Astrocyte of the spinal cord (primary cell): Measurements from ENCODE around the gene SLC4A5.
"Not testable (repeated sequence)": the region's sequence is repeated elsewhere in the genome, so short reads cannot be mapped to it uniquely, and the experiment has no call there.

Source experiments
- DNase-seq: peaks from one replicate; pipeline ENCODE4 v3.0.0; 2011; ENCODE audit warnings: low read depth, low spot score
- H3K4me3 ChIP-seq: 2 replicates; pipeline ENCODE4 v1.5.1; 2011; ENCODE audit warnings: low read depth, mild to moderate bottlenecking, low read length, moderate library complexity
- in situ Hi-C: cut with HindIII; loops from 2 replicates; pipeline ENCODE4 v1.10.0; 2017; ENCODE audit warnings: low sequenced_read_pairs
- TF ChIP-seq, protein P1 (sequence below): IDR thresholded peaks from 2 replicates; pipeline ENCODE4 v1.5.1; 2012; ENCODE audit warnings: low read depth, mild to moderate bottlenecking, low read length, inconsistent platforms

The SLC4A5 gene

DNA sequence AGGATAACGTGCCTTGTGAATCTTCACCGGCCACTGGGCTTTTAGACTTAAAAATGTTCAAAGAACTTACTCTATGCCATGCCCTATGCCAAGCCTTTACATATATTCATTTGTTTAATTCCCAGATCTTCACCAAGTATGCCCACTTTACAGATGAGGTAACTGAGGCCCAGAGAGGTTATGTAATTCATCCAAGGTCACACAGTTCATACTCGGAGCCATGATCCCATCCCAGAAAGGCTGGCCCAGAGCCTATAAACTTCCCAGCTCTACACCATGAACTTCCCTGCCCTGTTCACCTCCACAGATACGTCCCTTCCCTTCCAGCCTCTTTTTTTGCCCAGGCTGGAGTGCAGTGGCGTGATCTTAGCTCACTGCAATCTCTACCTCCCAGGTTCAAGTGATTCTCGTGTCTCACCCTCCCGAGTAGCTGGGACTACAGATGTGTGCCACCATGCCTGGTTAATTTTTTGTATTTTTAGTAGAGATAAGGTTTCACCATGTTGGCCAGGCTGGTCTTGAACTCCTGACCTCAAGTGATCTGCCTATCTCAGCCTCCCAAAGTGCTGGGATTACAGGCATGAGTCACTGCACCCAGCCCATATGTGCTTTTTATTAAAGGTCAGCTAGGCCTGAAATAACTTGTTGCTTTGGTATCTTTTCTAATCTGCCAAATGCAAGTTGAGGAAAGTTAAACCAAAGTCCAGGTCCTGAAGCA is 100.7 kb downstream of the SLC4A5 start:
- TF ChIP-seq, protein P1, sequence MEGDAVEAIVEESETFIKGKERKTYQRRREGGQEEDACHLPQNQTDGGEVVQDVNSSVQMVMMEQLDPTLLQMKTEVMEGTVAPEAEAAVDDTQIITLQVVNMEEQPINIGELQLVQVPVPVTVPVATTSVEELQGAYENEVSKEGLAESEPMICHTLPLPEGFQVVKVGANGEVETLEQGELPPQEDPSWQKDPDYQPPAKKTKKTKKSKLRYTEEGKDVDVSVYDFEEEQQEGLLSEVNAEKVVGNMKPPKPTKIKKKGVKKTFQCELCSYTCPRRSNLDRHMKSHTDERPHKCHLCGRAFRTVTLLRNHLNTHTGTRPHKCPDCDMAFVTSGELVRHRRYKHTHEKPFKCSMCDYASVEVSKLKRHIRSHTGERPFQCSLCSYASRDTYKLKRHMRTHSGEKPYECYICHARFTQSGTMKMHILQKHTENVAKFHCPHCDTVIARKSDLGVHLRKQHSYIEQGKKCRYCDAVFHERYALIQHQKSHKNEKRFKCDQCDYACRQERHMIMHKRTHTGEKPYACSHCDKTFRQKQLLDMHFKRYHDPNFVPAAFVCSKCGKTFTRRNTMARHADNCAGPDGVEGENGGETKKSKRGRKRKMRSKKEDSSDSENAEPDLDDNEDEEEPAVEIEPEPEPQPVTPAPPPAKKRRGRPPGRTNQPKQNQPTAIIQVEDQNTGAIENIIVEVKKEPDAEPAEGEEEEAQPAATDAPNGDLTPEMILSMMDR, result no peak
- in situ Hi-C loops, result no loop called here
- DNase-seq, result no peak
- H3K4me3 ChIP-seq, result no peak overlapping the region

DNA sequence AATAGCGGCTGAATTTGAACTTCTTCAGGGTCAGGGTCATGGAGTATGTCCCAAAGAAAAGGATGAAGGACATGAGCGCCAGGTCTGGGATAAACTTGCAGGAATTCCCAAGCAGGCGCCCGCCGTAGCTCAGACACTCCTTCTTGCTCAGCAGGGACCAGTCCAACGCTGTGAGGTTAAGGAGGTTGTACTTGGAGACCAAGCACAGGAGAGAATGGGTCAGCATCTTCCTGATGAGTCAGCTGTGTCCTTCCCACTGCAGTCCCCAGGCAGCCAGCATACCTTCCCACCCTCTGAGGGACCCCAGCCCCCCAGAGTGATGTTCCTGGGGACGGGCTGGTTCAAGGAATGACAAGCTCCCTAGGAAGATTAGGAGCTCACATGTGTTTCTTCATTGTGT is 103.9 kb downstream of the SLC4A5 start:
- no peak for DNase-seq
- no peak overlapping the region for H3K4me3 ChIP-seq
- TF ChIP-seq, protein P1, result no peak
- in situ Hi-C loops, result no loop called here

DNA sequence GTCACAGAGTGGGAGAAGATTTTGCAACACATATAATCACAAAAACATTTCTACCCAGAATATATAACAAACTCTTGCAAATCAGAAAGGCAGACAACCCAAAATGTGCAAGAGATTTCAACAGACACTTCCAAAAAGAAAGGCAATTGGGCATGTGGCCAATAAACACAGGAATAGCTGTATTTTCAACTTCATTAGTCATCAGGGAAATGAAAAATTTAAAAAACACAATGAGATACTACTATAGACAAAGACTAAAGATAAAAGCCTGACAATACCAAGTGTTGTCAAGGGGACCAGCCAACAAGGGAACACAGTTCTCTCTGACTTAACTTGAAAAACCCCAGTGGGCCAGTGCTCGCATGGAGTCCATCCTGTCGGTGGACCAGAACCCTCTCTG is 104.3 kb downstream of the SLC4A5 start:
- in situ Hi-C loops, result no loop called here
- TF ChIP-seq, protein P1, result no peak
- no peak overlapping the region for H3K4me3 ChIP-seq
- DNase-seq, result peak; percentile 10

DNA sequence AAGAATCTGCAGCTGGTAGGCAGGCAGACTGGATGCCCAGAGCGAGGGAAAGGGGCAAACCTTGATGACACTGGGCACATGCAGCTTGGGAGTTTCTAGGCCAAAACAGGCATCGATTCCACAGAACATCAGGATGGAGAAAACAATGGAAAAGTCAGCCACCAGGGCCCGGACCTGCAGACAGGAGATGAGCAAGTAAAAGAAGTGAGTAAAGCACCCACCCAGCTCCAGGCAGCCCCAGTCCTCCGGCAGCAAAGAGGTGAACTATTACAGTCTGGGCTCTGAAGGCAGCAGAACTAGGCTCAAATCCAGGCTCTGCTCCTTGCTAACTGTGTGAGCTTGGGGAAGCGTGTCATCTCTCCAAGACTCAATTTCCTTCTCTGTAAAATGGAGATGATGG is 108.2 kb downstream of the SLC4A5 start:
- TF ChIP-seq, protein P1, result no peak
- no peak for DNase-seq
- in situ Hi-C loops, result no loop called here
- no peak overlapping the region for H3K4me3 ChIP-seq

DNA sequence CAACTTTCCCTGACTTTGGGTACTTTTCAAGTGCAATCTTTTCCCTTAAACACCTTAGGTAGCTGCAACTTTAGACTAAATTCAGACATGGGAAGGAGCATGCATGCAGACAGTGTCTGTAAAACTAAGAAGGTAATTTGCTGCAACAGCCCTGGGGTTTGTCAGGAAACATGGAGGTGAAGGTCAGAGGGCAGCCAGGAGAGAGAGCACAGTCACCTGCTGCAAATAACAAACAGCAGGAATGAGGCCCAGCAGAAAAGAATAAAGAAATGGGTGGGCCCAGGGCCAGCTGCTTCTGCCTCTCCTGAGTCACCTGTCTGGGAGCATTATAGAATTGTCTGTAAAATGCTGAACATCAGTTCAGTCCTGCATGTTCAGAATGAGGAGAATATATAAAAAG is 109.6 kb downstream of the SLC4A5 start:
- H3K4me3 ChIP-seq, result no peak overlapping the region
- in situ Hi-C loops, result no loop called here
- DNase-seq, result no peak
- TF ChIP-seq, protein P1, result no peak

DNA sequence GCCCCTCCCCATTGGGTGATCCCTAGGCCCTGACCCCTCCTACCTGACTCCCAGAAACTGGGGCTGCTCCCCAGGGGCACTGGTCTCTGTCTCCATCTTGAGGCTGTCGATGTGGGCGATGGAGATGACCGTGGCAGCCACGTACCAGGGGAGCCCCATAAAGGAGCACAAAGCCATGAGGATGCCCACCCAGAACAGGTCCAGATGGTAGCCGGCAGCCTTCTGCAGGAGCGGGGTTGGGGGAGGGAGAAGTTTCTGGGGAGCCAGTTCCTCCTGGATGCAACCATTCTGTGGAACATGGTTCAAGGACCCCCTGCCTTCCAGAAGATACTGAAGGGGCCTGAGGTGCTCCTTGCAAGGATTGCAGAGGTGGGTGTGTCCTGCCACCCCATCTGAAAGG is 110.8 kb downstream of the SLC4A5 start:
- TF ChIP-seq, protein P1, result no peak
- DNase-seq, result no peak
- no peak overlapping the region for H3K4me3 ChIP-seq
- in situ Hi-C loops, result no loop called here

DNA sequence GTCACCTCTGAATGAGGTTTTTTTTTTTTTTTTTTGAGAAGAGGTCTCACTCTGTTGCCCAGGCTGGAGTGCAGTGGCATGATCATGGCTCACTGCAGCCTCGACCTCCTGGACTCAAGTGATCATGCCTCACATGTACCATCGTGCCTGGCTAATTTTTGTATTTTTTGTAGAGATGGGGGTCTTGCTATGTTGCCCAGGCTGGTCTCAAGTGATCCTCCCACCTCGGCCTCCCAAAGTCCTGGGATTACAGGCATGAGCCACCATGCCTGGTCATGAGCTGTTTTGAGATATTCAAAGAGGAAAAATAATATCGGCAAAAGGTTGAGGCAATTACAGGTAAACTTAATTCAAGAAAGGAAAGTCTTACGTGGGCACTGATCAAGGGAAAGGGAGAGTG is 113.4 kb downstream of the SLC4A5 start:
- in situ Hi-C loops, DNase-seq, H3K4me3 ChIP-seq: not testable (repeated sequence)
